ENCODE measurements around the gene TRAF4. TPM values are rescaled to one million over a fixed set of nuclear protein-coding genes. Genes with fewer than 3 reads are reported as not detected.
A peak's percentile ranks its signal among the peaks of the same experiment; 100 is the strongest.

TRAF4 gene
- total and polyA plus RNA-seq, 4 donors: 8.5 to 32.0 (median 23.9) TPM

DNA sequence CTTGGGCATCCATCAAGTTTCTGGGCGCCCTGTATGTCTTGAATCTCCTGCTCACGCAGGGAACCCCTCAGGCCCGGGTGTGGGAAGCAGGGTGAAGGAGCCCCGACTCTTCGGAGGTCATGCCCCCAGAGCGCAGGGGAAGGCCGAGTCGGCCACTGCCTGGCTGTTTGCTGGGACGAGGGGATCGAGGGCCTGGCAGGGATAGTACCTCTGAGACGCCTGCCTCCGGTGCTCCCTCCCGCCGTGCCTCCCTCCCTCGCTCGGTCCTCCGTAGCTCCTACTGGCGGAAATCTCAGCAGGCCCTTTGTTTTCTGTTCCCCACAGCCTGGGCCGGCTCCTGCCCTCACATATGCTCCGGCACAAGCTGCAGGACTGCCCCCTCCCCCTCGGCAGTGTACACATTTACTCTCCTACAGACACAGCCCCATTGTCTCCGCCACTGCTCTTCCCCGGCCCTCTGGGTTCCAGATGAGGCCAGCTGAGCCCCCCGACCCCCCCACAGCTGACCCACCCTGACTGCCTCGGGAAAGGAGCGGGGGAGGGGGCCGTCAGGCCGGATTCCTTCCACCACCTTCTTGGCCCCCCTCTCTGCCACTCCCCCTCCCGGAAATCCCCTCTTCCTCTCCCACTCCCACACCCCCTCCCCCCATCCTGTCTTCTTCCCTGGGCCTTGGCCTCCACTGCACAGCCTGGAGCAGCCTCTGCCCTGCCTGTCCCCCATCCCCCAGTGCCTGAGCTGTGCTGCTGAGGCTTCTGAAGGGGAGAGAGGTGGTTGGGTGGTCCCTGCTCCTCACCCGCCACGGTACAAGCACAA is 1.4 kb downstream of the TRAF4 start (continued):
- TF ChIP-seq, protein P1, sequence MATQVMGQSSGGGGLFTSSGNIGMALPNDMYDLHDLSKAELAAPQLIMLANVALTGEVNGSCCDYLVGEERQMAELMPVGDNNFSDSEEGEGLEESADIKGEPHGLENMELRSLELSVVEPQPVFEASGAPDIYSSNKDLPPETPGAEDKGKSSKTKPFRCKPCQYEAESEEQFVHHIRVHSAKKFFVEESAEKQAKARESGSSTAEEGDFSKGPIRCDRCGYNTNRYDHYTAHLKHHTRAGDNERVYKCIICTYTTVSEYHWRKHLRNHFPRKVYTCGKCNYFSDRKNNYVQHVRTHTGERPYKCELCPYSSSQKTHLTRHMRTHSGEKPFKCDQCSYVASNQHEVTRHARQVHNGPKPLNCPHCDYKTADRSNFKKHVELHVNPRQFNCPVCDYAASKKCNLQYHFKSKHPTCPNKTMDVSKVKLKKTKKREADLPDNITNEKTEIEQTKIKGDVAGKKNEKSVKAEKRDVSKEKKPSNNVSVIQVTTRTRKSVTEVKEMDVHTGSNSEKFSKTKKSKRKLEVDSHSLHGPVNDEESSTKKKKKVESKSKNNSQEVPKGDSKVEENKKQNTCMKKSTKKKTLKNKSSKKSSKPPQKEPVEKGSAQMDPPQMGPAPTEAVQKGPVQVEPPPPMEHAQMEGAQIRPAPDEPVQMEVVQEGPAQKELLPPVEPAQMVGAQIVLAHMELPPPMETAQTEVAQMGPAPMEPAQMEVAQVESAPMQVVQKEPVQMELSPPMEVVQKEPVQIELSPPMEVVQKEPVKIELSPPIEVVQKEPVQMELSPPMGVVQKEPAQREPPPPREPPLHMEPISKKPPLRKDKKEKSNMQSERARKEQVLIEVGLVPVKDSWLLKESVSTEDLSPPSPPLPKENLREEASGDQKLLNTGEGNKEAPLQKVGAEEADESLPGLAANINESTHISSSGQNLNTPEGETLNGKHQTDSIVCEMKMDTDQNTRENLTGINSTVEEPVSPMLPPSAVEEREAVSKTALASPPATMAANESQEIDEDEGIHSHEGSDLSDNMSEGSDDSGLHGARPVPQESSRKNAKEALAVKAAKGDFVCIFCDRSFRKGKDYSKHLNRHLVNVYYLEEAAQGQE (IDR thresholded peaks at IDR 0.05): no peak
- TF ChIP-seq, protein P2, sequence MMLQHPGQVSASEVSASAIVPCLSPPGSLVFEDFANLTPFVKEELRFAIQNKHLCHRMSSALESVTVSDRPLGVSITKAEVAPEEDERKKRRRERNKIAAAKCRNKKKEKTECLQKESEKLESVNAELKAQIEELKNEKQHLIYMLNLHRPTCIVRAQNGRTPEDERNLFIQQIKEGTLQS (IDR thresholded peaks at IDR 0.05): no peak
- no peak for TF ChIP-seq HNF4G (IDR thresholded peaks at IDR 0.05)

DNA sequence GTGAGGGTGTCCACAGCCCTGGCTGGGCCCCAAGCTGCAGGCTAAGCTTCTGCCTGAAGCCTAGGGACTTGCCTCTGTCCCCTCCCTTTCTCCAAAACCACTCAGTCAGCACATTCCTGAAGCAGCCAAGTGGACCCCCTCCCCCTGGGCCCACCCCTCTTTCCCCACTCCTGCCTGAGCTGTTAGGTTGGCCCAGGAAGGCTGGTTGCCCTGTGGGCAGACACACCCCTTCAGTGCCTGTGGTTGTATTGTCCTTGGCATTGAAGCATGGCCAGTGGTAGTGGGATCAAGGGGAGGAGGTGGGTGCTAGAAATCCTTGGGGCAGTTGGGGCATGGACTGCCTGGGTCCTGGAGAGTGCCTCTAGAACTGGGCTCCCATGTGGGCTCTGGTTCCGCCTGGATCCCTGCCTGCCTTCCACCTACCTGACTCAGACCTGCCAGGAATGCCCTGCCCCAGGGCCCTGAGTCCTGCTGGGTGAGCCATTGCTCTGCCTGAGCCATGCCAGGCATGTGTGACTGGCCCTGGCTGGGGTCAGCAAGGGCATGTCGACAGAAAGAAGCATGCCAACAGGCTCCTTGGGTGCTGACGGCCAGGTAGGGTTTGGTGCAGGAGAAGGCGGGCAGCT is 2.1 kb downstream of the TRAF4 start:
- peak in 1 of 2 donors; percentile 39 for TF ChIP-seq RXRA (IDR thresholded peaks at IDR 0.05)
- TF ChIP-seq NR2F2 (IDR thresholded peaks at IDR 0.05): no peak
- peak in 1 of 2 donors; percentile 59 for TF ChIP-seq HNF4A (conservative IDR thresholded peaks at IDR 0.05)
- TF ChIP-seq SP1 (IDR thresholded peaks at IDR 0.05): no peak
- H3K4me1 ChIP-seq (ENCODE audit: control insufficient read depth in 4 of 4, insufficient read depth in 4 of 4, low read length in 3 of 4): peaks cover 16 to 50% (median 35%) of the 10 kb centered on the region in 4 donors
- no peaks in the 10 kb centered on the region for H3K9me3 ChIP-seq (ENCODE audit: control insufficient read depth in 4 of 4, low read length in 3 of 4)
- H3K27me3 ChIP-seq (ENCODE audit: control insufficient read depth in 4 of 4, insufficient read depth in 4 of 4, low read length in 3 of 4): no peaks in the 10 kb centered on the region
- H3K27ac ChIP-seq (ENCODE audit: low read depth in 1 of 2, low read length in 2 of 2): peak overlapping the region; percentile 74 to 92
- WGBS: 41% methylated on average over 4 of the region's 4 CpGs
- peak overlapping the region; percentile 72 to 93 (median 82) for H3K4me3 ChIP-seq (ENCODE audit: low read depth in 1 of 3, low read length in 3 of 3)
- no peak overlapping the region for H3K9ac ChIP-seq (ENCODE audit: low read depth in 1 of 2, low read length in 2 of 2)
- DNase-seq (ENCODE audit: low spot score): no peak
- H3K36me3 ChIP-seq (ENCODE audit: control insufficient read depth in 4 of 4, insufficient read depth in 3 of 4, low read depth in 1 of 4, low read length in 3 of 4): peaks cover 4 to 27% (median 18%) of the 10 kb centered on the region in 4 donors

DNA sequence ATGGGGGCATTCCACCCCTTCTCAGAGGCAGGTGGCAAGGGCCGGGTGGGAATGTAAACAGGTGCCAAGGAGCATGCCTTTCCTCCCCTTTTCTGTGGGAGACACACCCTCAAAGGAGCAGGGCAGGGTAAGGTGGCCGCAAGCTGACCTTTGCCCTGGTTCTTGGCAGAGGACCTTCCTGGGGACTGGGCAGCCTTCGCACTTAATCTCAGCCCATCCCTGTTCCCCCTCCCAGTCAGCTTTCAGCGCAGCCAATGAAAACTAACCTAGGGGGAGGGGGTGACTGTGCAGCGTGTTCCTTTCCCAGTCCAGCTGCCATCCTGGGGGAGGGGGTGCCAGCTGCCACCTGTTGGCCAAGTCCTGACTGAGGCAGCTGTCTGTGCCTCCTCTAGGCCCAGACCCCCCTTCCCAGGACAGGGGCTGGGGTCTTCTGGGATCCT is 2.8 kb downstream of the TRAF4 start:
- Histone ChIP-seq H3K36me3 (ENCODE audit: control insufficient read depth in 4 of 4, insufficient read depth in 3 of 4, low read depth in 1 of 4, low read length in 3 of 4) (peaks cover 4 to 27% (median 20%) of the 10 kb centered on the region in 4 donors), H3K27me3 (ENCODE audit: control insufficient read depth in 4 of 4, insufficient read depth in 4 of 4, low read length in 3 of 4) (no peaks in the 10 kb centered on the region), H3K27ac (ENCODE audit: low read depth in 1 of 2, low read length in 2 of 2) (peak overlapping the region; percentile 74 to 92), H3K9ac (ENCODE audit: low read depth in 1 of 2, low read length in 2 of 2) (no peak overlapping the region), H3K9me3 (ENCODE audit: control insufficient read depth in 4 of 4, low read length in 3 of 4) (no peaks in the 10 kb centered on the region), H3K4me3 (ENCODE audit: low read depth in 1 of 3, low read length in 3 of 3) (peak overlapping the region in 1 of 3 donors; percentile 72), H3K4me1 (ENCODE audit: control insufficient read depth in 4 of 4, insufficient read depth in 4 of 4, low read length in 3 of 4) (peaks cover 16 to 50% (median 35%) of the 10 kb centered on the region in 4 donors)
- TF ChIP-seq NR2F2 (IDR thresholded peaks at IDR 0.05) (no peak), FOXA1 (IDR thresholded peaks at IDR 0.05) (no peak), TAF1 (conservative IDR thresholded peaks at IDR 0.05) (no peak)
- TF ChIP-seq, protein P3, sequence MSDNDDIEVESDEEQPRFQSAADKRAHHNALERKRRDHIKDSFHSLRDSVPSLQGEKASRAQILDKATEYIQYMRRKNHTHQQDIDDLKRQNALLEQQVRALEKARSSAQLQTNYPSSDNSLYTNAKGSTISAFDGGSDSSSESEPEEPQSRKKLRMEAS (IDR thresholded peaks at IDR 0.05): no peak
- no peak for DNase-seq (ENCODE audit: low spot score)
- 22% methylated on average over 5 of the region's 5 CpGs for WGBS
